Upper lobe of left lung (tissue), 6 donors: ENCODE results near the gene SLC1A7. TPM values are rescaled to one million over a fixed set of nuclear protein-coding genes. Genes with fewer than 3 reads are reported as not detected.

Experiments
- ATAC-seq, 2 donors: fragments of 200-7000 bp; cut with Tn5 transposase; one replicate each; pipeline ENCODE4 v1.9.1; 2022; ENCODE audit warnings: mild to moderate bottlenecking in 2 of 2, moderate library complexity in 2 of 2; ENCODE audit not compliant: low FRiP score in 2 of 2
- DNase-seq, 2 donors: peaks; one replicate each; pipeline ENCODE4 v3.0.0-alpha.2; 2019 to 2020
- H3K27ac ChIP-seq, 4 donors: fragments of 200-600 bp; sonication (generic); one replicate each; pipeline ENCODE4 v1.5.1; 2016 to 2019
- H3K27me3 ChIP-seq, 4 donors: fragments of 200-600 bp; sonication (generic); one replicate each; pipeline ENCODE4 v1.5.1; 2017 to 2019
- H3K36me3 ChIP-seq, 4 donors: fragments of 200-600 bp; sonication (generic); one replicate each; pipeline ENCODE4 v1.5.1; 2016 to 2019
- H3K4me1 ChIP-seq, 4 donors: fragments of 200-600 bp; sonication (generic); one replicate each; pipeline ENCODE4 v1.5.1; 2018 to 2019
- H3K4me3 ChIP-seq, 4 donors: fragments of 200-600 bp; sonication (generic); one replicate each; pipeline ENCODE4 v1.5.1; 2017 to 2019; ENCODE audit warnings: mild to moderate bottlenecking in 2 of 4, moderate library complexity in 1 of 4
- H3K9me3 ChIP-seq, 4 donors: fragments of 200-600 bp; sonication (generic); one replicate each; pipeline ENCODE4 v1.5.1; 2018 to 2019
- CTCF ChIP-seq, 6 experiments: fragments of 450-650 bp in 4 of 6; fragments of 200-600 bp in 2 of 6; sonication (generic) in 2 of 6; IDR thresholded peaks; one replicate each; pipeline ENCODE4 v1.5.1; 2016 to 2019; ENCODE audit warnings: antibody characterized with exemption in 6 of 6
- EP300 ChIP-seq, 4 donors: sonication (generic); formaldehyde crosslinking; IDR thresholded peaks; one replicate each; pipeline ENCODE4 v1.5.1; 2017; ENCODE audit warnings: antibody characterized with exemption in 4 of 4, control low read depth in 2 of 4
- POLR2A ChIP-seq, 4 donors: fragments of 450-650 bp; IDR thresholded peaks; one replicate each; pipeline ENCODE4 v1.5.1; 2016 to 2017; ENCODE audit warnings: antibody characterized with exemption in 4 of 4, mild to moderate bottlenecking in 2 of 4
- POLR2AphosphoS5 ChIP-seq, 2 donors: sonication (generic); formaldehyde crosslinking; IDR thresholded peaks; one replicate each; pipeline ENCODE4 v1.5.1; 2017; ENCODE audit warnings: antibody characterized with exemption in 2 of 2
- WGBS, 2 donors: methylation state at CpG; one replicate each; pipeline ENCODE4 v1.1.5; 2017 to 2018; 5-methylcytosine and 5-hydroxymethylcytosine counted together
- total RNA-seq, 6 donors: library from RNA; depleted of rRNA in 4 of 6; stranded (reverse); fragments of >200 nt in 4 of 6; gene quantifications; one replicate each; pipeline versions ENCODE4 v1.1.0 to v1.2.1, GENCODE V29; 2016 to 2021
- donor health status: DM: no; HTN: no; CAD: no; lungs with moderate emphysema.
- donor health status: DM: no; HTN: yes; CAD: no; lungs with severe emphysema.

SLC1A7 gene
- total RNA-seq, 6 donors from 2014 or later = 0.37 to 1.3 (median 0.77) TPM; not detected in 2

GRCh38 chr1:53069663-53070327 is 72.6 kb downstream of the SLC1A7 start:
- TF ChIP-seq POLR2AphosphoS5 (IDR thresholded peaks at IDR 0.05) (no peak), CTCF (IDR thresholded peaks at IDR 0.05) (no peak), POLR2A (IDR thresholded peaks at IDR 0.05) (no peak), EP300 (IDR thresholded peaks at IDR 0.05) (no peak)
- Histone ChIP-seq H3K4me3 (no peak overlapping the region), H3K27ac (no peak overlapping the region), H3K36me3 (no peaks in the 10 kb centered on the region), H3K27me3 (no peaks in the 10 kb centered on the region), H3K9me3 (no peaks in the 10 kb centered on the region), H3K4me1 (peaks cover 0 to 8% (median 2%) of the 10 kb centered on the region in 4 donors)
- DNase-seq (peak; percentile 20 to 73), ATAC-seq (no peak)
- 95 to 98% methylated on average over 8 to 25 of the region's 31 CpGs for WGBS, 2 donors

- Histone ChIP-seq H3K4me3 (no peak overlapping the region), H3K36me3 (no peaks in the 10 kb centered on the region), H3K4me1 (peaks cover 0 to 8% (median 2%) of the 10 kb centered on the region in 4 donors), H3K27me3 (no peaks in the 10 kb centered on the region), H3K9me3 (no peaks in the 10 kb centered on the region), H3K27ac (no peak overlapping the region)
- DNase-seq = peak in 1 of 2 donors; percentile 47
- ATAC-seq = no peak
- no peak for TF ChIP-seq CTCF (IDR thresholded peaks at IDR 0.05)
- TF ChIP-seq POLR2AphosphoS5 (IDR thresholded peaks at IDR 0.05) = no peak
- TF ChIP-seq POLR2A (IDR thresholded peaks at IDR 0.05) = no peak
- TF ChIP-seq EP300 (IDR thresholded peaks at IDR 0.05) = no peak
- 83 to 96% methylated on average over 5 to 7 of the region's 7 CpGs for WGBS, 2 donors
Measured at GRCh38 chr1:53069265-53069662, 73.2 kb downstream of the SLC1A7 start.

GRCh38 chr1:53068314-53069099 is 73.9 kb downstream of the SLC1A7 start:
- peaks cover 0 to under 1% (median 0%) of the 10 kb centered on the region in 4 donors for H3K27me3 ChIP-seq
- H3K36me3 ChIP-seq = no peaks in the 10 kb centered on the region
- TF ChIP-seq EP300 (IDR thresholded peaks at IDR 0.05) = no peak
- no peak for TF ChIP-seq POLR2AphosphoS5 (IDR thresholded peaks at IDR 0.05)
- no peak for TF ChIP-seq CTCF (IDR thresholded peaks at IDR 0.05)
- TF ChIP-seq POLR2A (IDR thresholded peaks at IDR 0.05) = no peak
- no peak overlapping the region for H3K27ac ChIP-seq
- no peak for DNase-seq
- H3K4me1 ChIP-seq = peaks cover 0 to 8% (median 2%) of the 10 kb centered on the region in 4 donors
- no peak for ATAC-seq
- H3K4me3 ChIP-seq = no peak overlapping the region
- whole genome bisulfite sequencing, 2 donors = 91 to 93% methylated on average over 4 to 7 of the region's 7 CpGs
- H3K9me3 ChIP-seq = no peaks in the 10 kb centered on the region

GRCh38 chr1:53067886-53068285 is 74.6 kb downstream of the SLC1A7 start:
- Histone ChIP-seq H3K27ac (no peak overlapping the region), H3K36me3 (no peaks in the 10 kb centered on the region), H3K27me3 (peaks cover 0 to 5% (median 2%) of the 10 kb centered on the region in 4 donors), H3K4me1 (peaks cover 4 to 12% (median 5%) of the 10 kb centered on the region in 4 donors), H3K4me3 (no peak overlapping the region), H3K9me3 (no peaks in the 10 kb centered on the region)
- DNase-seq = no peak
- TF ChIP-seq CTCF (IDR thresholded peaks at IDR 0.05) = no peak
- no peak for TF ChIP-seq POLR2AphosphoS5 (IDR thresholded peaks at IDR 0.05)
- TF ChIP-seq POLR2A (IDR thresholded peaks at IDR 0.05) = no peak
- no peak for TF ChIP-seq EP300 (IDR thresholded peaks at IDR 0.05)
- 86 to 87% methylated on average over 2 of the region's 2 CpGs for WGBS, 2 donors
- ATAC-seq = no peak
